ENCODE measurements around the gene CEBPA.

The CEBPA gene

DNA sequence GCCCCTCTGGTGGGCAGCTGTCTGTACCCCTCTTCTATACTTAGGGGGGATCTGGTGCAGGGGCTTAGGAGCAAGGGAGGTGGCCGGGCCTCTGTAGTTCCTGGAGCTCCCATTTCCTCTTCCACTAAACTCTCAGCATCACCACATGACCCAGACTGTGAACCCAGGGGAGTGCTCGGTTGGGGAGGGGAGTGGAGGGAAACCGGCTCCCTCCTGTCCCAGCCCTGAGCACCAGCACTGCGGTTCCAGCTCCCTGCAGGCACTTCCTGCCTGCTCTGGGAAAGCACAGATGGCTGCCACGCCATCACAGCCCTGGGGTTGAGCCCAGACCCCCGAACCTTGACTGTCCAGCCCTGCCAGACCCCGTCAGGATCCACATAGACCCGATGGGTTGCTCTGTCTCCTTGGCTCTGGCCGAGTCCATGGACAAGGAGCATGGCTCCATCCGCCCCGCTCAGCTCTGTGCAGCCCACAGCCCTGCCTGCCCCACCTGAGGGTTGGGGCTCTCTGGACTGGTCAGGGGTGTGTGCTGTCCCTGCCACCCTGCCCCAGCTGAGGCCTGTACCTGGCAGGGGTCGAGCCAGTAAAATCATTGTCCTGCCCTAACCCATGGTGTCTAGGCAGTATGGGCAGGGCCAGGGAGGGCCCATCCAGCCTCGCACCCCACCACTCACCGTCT, 40.7 kb downstream of the CEBPA start:
- no peak overlapping the region for H3K9ac ChIP-seq (ENCODE audit: low read depth, low read length)
- H3K27me3 ChIP-seq (ENCODE audit: insufficient read depth, low read length, poor library complexity): peaks cover 15% of the 10 kb centered on the region
- ATAC-seq (ENCODE audit: insufficient read depth, low read depth) (peak; percentile 53; the same call in 1 of the 3 replicates), DNase-seq (no peak)
- H3K4me1 ChIP-seq (ENCODE audit: insufficient read depth, low read length): no peaks in the 10 kb centered on the region
- H4K20me1 ChIP-seq (ENCODE audit: insufficient read depth, low read length): peaks cover 8% of the 10 kb centered on the region; the same call in 1 of the 2 replicates
- no peak overlapping the region for H3K4me2 ChIP-seq (ENCODE audit: insufficient read depth, low read length)
- H3K27ac ChIP-seq (ENCODE audit: low read length): no peak overlapping the region
- H3K79me2 ChIP-seq (ENCODE audit: insufficient read depth, low read length): no peaks in the 10 kb centered on the region
- H3K9me3 ChIP-seq (ENCODE audit: insufficient read depth, low read length, severe bottlenecking): no peaks in the 10 kb centered on the region
- H3K36me3 ChIP-seq (ENCODE audit: insufficient read depth, low read length): no peaks in the 10 kb centered on the region
- TF ChIP-seq EZH2 (IDR thresholded peaks at IDR 0.05; ENCODE audit: borderline replicate concordance, low read depth, low read length, severe bottlenecking): no peak
- TF ChIP-seq, protein P1, sequence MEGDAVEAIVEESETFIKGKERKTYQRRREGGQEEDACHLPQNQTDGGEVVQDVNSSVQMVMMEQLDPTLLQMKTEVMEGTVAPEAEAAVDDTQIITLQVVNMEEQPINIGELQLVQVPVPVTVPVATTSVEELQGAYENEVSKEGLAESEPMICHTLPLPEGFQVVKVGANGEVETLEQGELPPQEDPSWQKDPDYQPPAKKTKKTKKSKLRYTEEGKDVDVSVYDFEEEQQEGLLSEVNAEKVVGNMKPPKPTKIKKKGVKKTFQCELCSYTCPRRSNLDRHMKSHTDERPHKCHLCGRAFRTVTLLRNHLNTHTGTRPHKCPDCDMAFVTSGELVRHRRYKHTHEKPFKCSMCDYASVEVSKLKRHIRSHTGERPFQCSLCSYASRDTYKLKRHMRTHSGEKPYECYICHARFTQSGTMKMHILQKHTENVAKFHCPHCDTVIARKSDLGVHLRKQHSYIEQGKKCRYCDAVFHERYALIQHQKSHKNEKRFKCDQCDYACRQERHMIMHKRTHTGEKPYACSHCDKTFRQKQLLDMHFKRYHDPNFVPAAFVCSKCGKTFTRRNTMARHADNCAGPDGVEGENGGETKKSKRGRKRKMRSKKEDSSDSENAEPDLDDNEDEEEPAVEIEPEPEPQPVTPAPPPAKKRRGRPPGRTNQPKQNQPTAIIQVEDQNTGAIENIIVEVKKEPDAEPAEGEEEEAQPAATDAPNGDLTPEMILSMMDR (IDR thresholded peaks at IDR 0.05; ENCODE audit: borderline replicate concordance, extremely low read depth, low read length, poor library complexity, severe bottlenecking): no peak
- H3K4me3 ChIP-seq (ENCODE audit: low read depth in 1 of 2, low read length in 2 of 2): no peak overlapping the region
- H2AFZ ChIP-seq (ENCODE audit: low read depth, low read length): no peak overlapping the region

DNA sequence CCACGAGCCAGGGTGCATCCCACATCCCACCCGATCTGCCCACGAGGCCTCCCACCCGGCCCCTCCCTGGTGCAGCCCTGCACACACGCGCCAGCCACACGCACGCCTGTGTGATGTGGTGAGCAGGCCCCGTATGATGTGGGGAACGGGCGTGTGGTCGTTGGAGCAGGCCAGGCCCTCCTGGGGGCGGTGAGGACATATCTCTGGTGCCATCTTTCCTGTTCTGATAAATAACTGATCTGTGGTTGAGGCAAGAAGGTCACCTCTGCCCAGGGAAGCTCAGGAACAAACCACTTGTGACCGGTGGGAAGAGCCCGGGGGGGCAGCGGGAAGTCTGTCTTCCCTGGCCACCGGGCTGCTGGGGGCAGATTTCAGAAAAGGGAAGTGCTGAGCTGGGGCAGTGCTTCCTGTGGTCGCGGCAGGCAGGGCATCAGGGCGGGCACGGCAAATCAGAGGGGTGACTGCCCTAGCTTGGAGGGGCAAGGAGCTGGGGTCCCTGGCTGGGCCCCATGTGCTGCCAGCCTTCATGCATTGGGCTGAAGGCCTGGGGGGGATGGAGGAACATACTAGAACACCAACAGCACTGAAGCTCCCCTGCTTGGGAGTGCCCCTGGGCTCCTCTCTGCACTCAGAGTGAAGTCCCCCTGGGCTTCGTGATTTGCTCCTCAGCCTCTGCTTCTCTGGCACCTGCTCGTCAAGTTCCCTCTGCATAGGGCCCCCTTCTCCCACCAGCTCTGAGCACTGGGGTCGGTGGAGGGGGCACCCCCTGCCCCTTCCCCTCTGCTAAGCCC, 41.5 kb downstream of the CEBPA start:
- H3K79me2 ChIP-seq (ENCODE audit: insufficient read depth, low read length): no peaks in the 10 kb centered on the region
- peak; percentile 76 for ATAC-seq (ENCODE audit: insufficient read depth, low read depth)

DNA sequence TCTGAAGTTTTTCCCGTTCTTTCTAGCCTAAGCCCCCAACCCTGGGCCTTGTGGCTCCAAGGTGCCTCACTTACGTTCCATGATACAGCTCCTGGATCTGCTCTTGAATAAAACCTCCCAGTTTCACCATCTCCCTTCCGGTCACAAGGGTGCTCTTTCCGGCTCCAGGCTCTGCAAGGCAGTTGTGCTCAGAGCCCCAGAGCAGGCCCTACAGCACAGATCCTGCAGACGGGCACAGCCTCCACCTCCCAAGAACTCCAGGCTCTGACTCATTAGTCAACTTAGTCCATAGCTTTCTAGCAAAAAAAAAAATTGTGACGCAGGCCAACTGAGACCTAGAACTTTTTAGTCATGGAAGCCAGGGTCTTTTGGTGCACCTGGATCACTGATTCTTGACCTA, 42.8 kb downstream of the CEBPA start:
- no peak for TF ChIP-seq EZH2 (IDR thresholded peaks at IDR 0.05; ENCODE audit: borderline replicate concordance, low read depth, low read length, severe bottlenecking)
- TF ChIP-seq, protein P1 (IDR thresholded peaks at IDR 0.05; ENCODE audit: borderline replicate concordance, extremely low read depth, low read length, poor library complexity, severe bottlenecking): no peak
- H4K20me1 ChIP-seq (ENCODE audit: insufficient read depth, low read length): peaks cover 3% of the 10 kb centered on the region; the same call in 1 of the 2 replicates
- H3K27ac ChIP-seq (ENCODE audit: low read length): no peak overlapping the region
- no peak overlapping the region for H3K9ac ChIP-seq (ENCODE audit: low read depth, low read length)
- H3K4me2 ChIP-seq (ENCODE audit: insufficient read depth, low read length): no peak overlapping the region
- H3K9me3 ChIP-seq (ENCODE audit: insufficient read depth, low read length, severe bottlenecking): no peaks in the 10 kb centered on the region
- H3K4me3 ChIP-seq (ENCODE audit: low read depth in 1 of 2, low read length in 2 of 2): no peak overlapping the region
- H2AFZ ChIP-seq (ENCODE audit: low read depth, low read length): no peak overlapping the region
- ATAC-seq (ENCODE audit: insufficient read depth, low read depth) (no peak), DNase-seq (no peak)
- no peaks in the 10 kb centered on the region for H3K36me3 ChIP-seq (ENCODE audit: insufficient read depth, low read length)
- no peaks in the 10 kb centered on the region for H3K4me1 ChIP-seq (ENCODE audit: insufficient read depth, low read length)
- no peaks in the 10 kb centered on the region for H3K79me2 ChIP-seq (ENCODE audit: insufficient read depth, low read length)
- H3K27me3 ChIP-seq (ENCODE audit: insufficient read depth, low read length, poor library complexity): peaks cover 15% of the 10 kb centered on the region

More for the DNA sequence above, 41.5 kb downstream of the CEBPA start:
- H3K9me3 ChIP-seq (ENCODE audit: insufficient read depth, low read length, severe bottlenecking): no peaks in the 10 kb centered on the region
- no peak overlapping the region for H3K4me3 ChIP-seq (ENCODE audit: low read depth in 1 of 2, low read length in 2 of 2)
- no peaks in the 10 kb centered on the region for H3K36me3 ChIP-seq (ENCODE audit: insufficient read depth, low read length)
- H3K27me3 ChIP-seq (ENCODE audit: insufficient read depth, low read length, poor library complexity): peaks cover 15% of the 10 kb centered on the region
- no peak overlapping the region for H2AFZ ChIP-seq (ENCODE audit: low read depth, low read length)
- H3K4me2 ChIP-seq (ENCODE audit: insufficient read depth, low read length): no peak overlapping the region
- H3K4me1 ChIP-seq (ENCODE audit: insufficient read depth, low read length): no peaks in the 10 kb centered on the region
- DNase-seq: peak; percentile 28
- no peak overlapping the region for H3K27ac ChIP-seq (ENCODE audit: low read length)
- no peak overlapping the region for H3K9ac ChIP-seq (ENCODE audit: low read depth, low read length)
- H4K20me1 ChIP-seq (ENCODE audit: insufficient read depth, low read length): peaks cover 8% of the 10 kb centered on the region; the same call in 1 of the 2 replicates
- TF ChIP-seq, protein P1 (IDR thresholded peaks at IDR 0.05; ENCODE audit: borderline replicate concordance, extremely low read depth, low read length, poor library complexity, severe bottlenecking): no peak
- no peak for TF ChIP-seq EZH2 (IDR thresholded peaks at IDR 0.05; ENCODE audit: borderline replicate concordance, low read depth, low read length, severe bottlenecking)
